K562 (cell line): Measurements from ENCODE around the gene PRKACA. TPM values are rescaled to one million over a fixed set of nuclear protein-coding genes. Genes with fewer than 3 reads are reported as not detected.
A peak's percentile ranks its signal among the peaks of the same experiment; 100 is the strongest.

Source experiments
- E2F6 ChIP-seq, 2 experiments: IDR thresholded peaks; 2 replicates each; pipeline ENCODE4 v1.6.1; 2011; ENCODE audit warnings: borderline replicate concordance in 1 of 2, control low read depth in 1 of 2, low read depth in 1 of 2, low read length in 1 of 2, mild to moderate bottlenecking in 1 of 2, mixed read lengths in 1 of 2, moderate library complexity in 1 of 2; ENCODE audit not compliant: insufficient read depth in 1 of 2, insufficient read length in 1 of 2, poor library complexity in 1 of 2, severe bottlenecking in 1 of 2; ENCODE audit errors: extremely low read depth in 1 of 2
- HDAC6 ChIP-seq: IDR thresholded peaks from 2 replicates; pipeline ENCODE4 v1.6.1; 2012; ENCODE audit warnings: low read depth, mild to moderate bottlenecking, control low read depth, inconsistent platforms, low read length, moderate library complexity
- NFIC ChIP-seq: fragments of 450-650 bp; IDR thresholded peaks from 2 replicates; pipeline ENCODE4 v1.6.1; 2017; ENCODE audit warnings: mild to moderate bottlenecking, inconsistent platforms
- POLR2B ChIP-seq: fragments of 450-650 bp; IDR thresholded peaks from 2 replicates; pipeline ENCODE4 v1.6.1; 2018; ENCODE audit warnings: low read depth; ENCODE audit not compliant: partially characterized antibody
- PTTG1 ChIP-seq: fragments of 450-650 bp; IDR thresholded peaks from 2 replicates; pipeline ENCODE4 v1.6.1; 2016; ENCODE audit warnings: low read depth, mild to moderate bottlenecking, missing genetic modification characterization, missing compliant biosample characterization
- THRAP3 ChIP-seq: fragments of 450-650 bp; IDR thresholded peaks from 2 replicates; pipeline ENCODE4 v1.6.1; 2016; ENCODE audit warnings: mild to moderate bottlenecking, inconsistent platforms, borderline replicate concordance
- USF2 ChIP-seq: sonication (generic); formaldehyde crosslinking; IDR thresholded peaks from 2 replicates; pipeline ENCODE4 v1.5.0; 2020; ENCODE audit warnings: missing genetic modification reagents
- ZBTB33 ChIP-seq: sonication (generic); formaldehyde crosslinking; IDR thresholded peaks from 2 replicates; pipeline ENCODE4 v1.8.1; 2023; ENCODE audit warnings: mild to moderate bottlenecking, missing genetic modification reagents
- ZNF398 ChIP-seq: fragments of 250-450 bp; sonication (Bioruptor Pico); IDR thresholded peaks from 2 replicates; pipeline ENCODE4 v1.8.0; 2021; ENCODE audit warnings: moderate library complexity, mild to moderate bottlenecking, inconsistent platforms
- ZNF431 ChIP-seq: sonication (generic); formaldehyde crosslinking; IDR thresholded peaks from 2 replicates; pipeline ENCODE4 v1.8.0; 2022; ENCODE audit warnings: mild to moderate bottlenecking, missing genetic modification reagents
- ZNF696 ChIP-seq: fragments of 250-450 bp; sonication (Bioruptor Pico); conservative IDR thresholded peaks from 2 replicates; pipeline ENCODE4 v1.4.0; 2020; ENCODE audit warnings: mild to moderate bottlenecking, moderate library complexity
- polyA plus RNA-seq, 8 experiments: library from polyadenylated mRNA; depleted of rRNA in 4 of 8; stranded (reverse) in 5 of 8; unstranded in 3 of 8; fragments of >200 nt; fragmentation: Nextera tagmentation in 2 of 8; fragmentation: Illumina TruSeq in 1 of 8; extraction: Ambion mirVana in 2 of 8; extraction: Trizol in 1 of 8; gene quantifications; 2 replicates each; pipeline versions ENCODE4 v1.2.1 to v1.2.3, GENCODE V29; 2011 to 2014; ENCODE audit warnings: inconsistent platforms in 1 of 8, missing spikeins in 1 of 8
- total RNA-seq, 7 experiments: library from RNA; depleted of rRNA in 6 of 7; stranded (reverse); fragments of >200 nt in 6 of 7; fragmentation: Illumina TruSeq in 2 of 7; extraction: Trizol in 2 of 7; gene quantifications; 2 replicates each; pipeline versions ENCODE4 v1.2.1 to v1.2.3, GENCODE V29; 2011 to 2021; ENCODE audit warnings: low replicate concordance in 1 of 7
- TF ChIP-seq, protein P1 (sequence below): fragments of 450-650 bp; IDR thresholded peaks from 2 replicates; pipeline ENCODE4 v1.6.1; 2016; ENCODE audit warnings: borderline replicate concordance
- TF ChIP-seq, protein P2 (sequence below): fragments of 450-650 bp; formaldehyde crosslinking; IDR thresholded peaks from 2 replicates; pipeline ENCODE4 v1.4.0; 2022; ENCODE audit warnings: missing genetic modification characterization
- TF ChIP-seq, protein P3 (sequence below): sonication (generic); formaldehyde crosslinking; IDR thresholded peaks from 2 replicates; pipeline ENCODE4 v1.8.0; 2022; ENCODE audit warnings: missing genetic modification reagents, mild to moderate bottlenecking, moderate library complexity, borderline replicate concordance

The PRKACA gene
- total and polyA plus RNA-seq, 9 of the 15 experiments (the other 6 are each of a cell fraction or from before 2014, with no cell fraction given), result 1.2 to 63.1 (median 13.0) TPM

DNA sequence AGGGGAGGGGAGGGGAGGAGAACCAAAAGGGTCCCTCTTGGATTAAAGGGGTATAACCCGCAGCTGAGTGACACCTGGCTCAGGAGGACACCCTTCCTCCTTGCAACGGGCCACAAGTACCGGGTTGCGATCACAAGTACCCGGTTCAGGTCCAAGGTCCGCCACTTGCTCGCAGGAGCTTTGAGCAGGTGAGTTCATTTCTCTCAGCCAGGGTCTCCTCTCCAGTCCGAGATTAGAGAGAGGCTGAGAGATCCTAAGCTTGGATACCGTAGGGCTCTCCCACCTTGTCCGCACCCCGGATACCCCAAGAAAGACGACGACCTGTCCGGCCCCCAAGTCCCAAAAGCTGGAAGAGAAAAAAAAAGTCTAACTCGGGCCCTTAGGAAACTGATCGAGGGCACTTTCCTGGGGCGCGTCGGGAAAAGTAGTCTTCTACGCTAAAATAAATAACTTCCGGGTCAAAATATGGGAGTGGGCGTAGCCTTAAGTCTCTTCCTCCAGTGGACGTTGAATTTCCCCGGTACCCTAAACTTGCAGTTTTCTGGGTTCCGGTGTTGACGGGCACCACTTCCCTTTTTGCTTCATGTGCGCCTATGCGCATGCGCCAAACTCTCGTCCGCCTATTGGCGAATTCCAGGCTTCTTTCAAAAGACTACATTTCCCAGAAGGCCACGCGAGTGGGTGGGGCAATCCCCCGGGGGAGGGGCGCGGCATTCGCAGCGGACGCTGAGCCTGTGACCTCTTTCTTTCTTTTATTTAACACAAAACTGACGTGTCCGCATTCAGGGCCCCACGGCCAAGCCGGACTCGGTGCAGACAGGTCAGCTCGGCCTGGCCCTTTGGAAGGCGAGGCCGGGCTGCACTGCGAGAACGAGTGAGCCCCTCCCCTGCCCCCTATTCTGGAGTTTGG, 36.4 kb downstream of the PRKACA start (continued):
- TF ChIP-seq, protein P1, sequence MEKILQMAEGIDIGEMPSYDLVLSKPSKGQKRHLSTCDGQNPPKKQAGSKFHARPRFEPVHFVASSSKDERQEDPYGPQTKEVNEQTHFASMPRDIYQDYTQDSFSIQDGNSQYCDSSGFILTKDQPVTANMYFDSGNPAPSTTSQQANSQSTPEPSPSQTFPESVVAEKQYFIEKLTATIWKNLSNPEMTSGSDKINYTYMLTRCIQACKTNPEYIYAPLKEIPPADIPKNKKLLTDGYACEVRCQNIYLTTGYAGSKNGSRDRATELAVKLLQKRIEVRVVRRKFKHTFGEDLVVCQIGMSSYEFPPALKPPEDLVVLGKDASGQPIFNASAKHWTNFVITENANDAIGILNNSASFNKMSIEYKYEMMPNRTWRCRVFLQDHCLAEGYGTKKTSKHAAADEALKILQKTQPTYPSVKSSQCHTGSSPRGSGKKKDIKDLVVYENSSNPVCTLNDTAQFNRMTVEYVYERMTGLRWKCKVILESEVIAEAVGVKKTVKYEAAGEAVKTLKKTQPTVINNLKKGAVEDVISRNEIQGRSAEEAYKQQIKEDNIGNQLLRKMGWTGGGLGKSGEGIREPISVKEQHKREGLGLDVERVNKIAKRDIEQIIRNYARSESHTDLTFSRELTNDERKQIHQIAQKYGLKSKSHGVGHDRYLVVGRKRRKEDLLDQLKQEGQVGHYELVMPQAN, result no peak
- TF ChIP-seq ZNF696 (CRISPR knock-in tag), result no peak
- no peak for TF ChIP-seq THRAP3
- TF ChIP-seq, protein P2, sequence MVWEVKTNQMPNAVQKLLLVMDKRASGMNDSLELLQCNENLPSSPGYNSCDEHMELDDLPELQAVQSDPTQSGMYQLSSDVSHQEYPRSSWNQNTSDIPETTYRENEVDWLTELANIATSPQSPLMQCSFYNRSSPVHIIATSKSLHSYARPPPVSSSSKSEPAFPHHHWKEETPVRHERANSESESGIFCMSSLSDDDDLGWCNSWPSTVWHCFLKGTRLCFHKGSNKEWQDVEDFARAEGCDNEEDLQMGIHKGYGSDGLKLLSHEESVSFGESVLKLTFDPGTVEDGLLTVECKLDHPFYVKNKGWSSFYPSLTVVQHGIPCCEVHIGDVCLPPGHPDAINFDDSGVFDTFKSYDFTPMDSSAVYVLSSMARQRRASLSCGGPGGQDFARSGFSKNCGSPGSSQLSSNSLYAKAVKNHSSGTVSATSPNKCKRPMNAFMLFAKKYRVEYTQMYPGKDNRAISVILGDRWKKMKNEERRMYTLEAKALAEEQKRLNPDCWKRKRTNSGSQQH, result no peak
- no peak for TF ChIP-seq ZNF431
- TF ChIP-seq USF2 (CRISPR knock-in tag), result no peak
- TF ChIP-seq POLR2B, result peak; percentile 68
- no peak for TF ChIP-seq NFIC
- no peak for TF ChIP-seq E2F6 (IDR thresholded peaks at IDR 0.05; ENCODE audit: borderline replicate concordance in 1 of 2, extremely low read depth in 1 of 2, insufficient read depth in 1 of 2, insufficient read length in 1 of 2, low read depth in 1 of 2, low read length in 1 of 2, poor library complexity in 1 of 2, severe bottlenecking in 1 of 2)
- no peak for TF ChIP-seq HDAC6
- peak; percentile 71 for TF ChIP-seq ZBTB33 (CRISPR knock-in tag)
- TF ChIP-seq PTTG1, result no peak
- TF ChIP-seq ZNF398 (CRISPR knock-in tag), result no peak
- TF ChIP-seq, protein P3, sequence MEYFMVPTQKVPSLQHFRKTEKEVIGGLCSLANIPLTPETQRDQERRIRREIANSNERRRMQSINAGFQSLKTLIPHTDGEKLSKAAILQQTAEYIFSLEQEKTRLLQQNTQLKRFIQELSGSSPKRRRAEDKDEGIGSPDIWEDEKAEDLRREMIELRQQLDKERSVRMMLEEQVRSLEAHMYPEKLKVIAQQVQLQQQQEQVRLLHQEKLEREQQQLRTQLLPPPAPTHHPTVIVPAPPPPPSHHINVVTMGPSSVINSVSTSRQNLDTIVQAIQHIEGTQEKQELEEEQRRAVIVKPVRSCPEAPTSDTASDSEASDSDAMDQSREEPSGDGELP (CRISPR knock-in tag), result peak; percentile 65; the same call in 1 of the 2 replicates
